Measurements from ENCODE around the gene RUNX1.

DNA sequence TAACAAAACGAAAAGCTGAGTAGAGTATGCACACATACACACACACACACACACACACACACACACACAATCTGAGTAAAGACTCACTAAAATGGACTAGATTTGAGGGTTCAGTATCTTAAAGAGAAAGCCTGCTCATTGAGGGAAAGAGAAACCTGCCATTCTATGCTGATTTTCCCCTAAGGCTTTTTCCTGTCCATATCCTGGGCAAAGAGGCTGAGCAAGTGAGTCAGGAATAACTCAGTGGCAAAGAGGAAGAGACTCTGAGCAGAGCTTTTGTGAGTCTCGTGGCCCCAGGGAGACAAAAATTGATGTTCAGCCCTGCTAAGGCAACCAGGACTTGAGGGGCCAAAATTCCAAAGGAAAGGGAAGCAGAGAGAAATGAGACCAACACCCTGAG, 37.3 kb upstream of the RUNX1 start:
- TF ChIP-seq CTCF (IDR thresholded peaks at IDR 0.05; ENCODE audit: low read depth, low read length) (no peak), POLR2A (IDR thresholded peaks at IDR 0.05; ENCODE audit: extremely low read depth, insufficient read length) (no peak)
